Astrocyte (in vitro differentiated cells and primary cell): Measurements from ENCODE around the gene PIGN. TPM values are rescaled to one million over a fixed set of nuclear protein-coding genes. Genes with fewer than 3 reads are reported as not detected.
"Not testable (repeated sequence)": the region's sequence is repeated elsewhere in the genome, so short reads cannot be mapped to it uniquely, and the experiment has no call there.

Experiments
- DNase-seq: peaks from one replicate; pipeline ENCODE4 v3.0.0-alpha.2; 2010; ENCODE audit warnings: low read depth
- FAIRE-seq: peaks from 2 replicates; lab custom pipeline; 2011; peaks lifted over from hg19 to GRCh38; lab: Jason Lieb, UNC
- H2AFZ ChIP-seq: 2 replicates; pipeline ENCODE4 v1.6.0; 2012; ENCODE audit warnings: low read depth, low read length, inconsistent platforms
- H3K27ac ChIP-seq: 2 replicates; pipeline ENCODE4 v1.5.1; 2011; ENCODE audit warnings: low read depth, low read length, inconsistent platforms
- H3K27me3 ChIP-seq: 2 replicates; pipeline ENCODE4 v1.6.0; 2011; ENCODE audit warnings: low read length, inconsistent platforms; ENCODE audit not compliant: insufficient read depth
- H3K36me3 ChIP-seq: 2 replicates; pipeline ENCODE4 v1.5.1; 2011; ENCODE audit warnings: low read length, inconsistent platforms; ENCODE audit not compliant: insufficient read depth
- H3K4me1 ChIP-seq: 2 replicates; pipeline ENCODE4 v1.5.1; 2011; ENCODE audit warnings: low read length, inconsistent platforms; ENCODE audit not compliant: insufficient read depth
- H3K4me2 ChIP-seq: 2 replicates; pipeline ENCODE4 v1.6.0; 2012; ENCODE audit warnings: low read length, inconsistent platforms
- H3K4me3 ChIP-seq: 2 replicates; pipeline ENCODE4 v1.5.1; 2011; ENCODE audit warnings: low read depth, mild to moderate bottlenecking, low read length, inconsistent platforms; ENCODE audit not compliant: insufficient read depth
- H3K79me2 ChIP-seq: 2 replicates; pipeline ENCODE4 v1.6.0; 2012; ENCODE audit warnings: mild to moderate bottlenecking, low read length, inconsistent platforms; ENCODE audit not compliant: insufficient read depth
- H3K9ac ChIP-seq: 2 replicates; pipeline ENCODE4 v1.6.0; 2012; ENCODE audit warnings: mild to moderate bottlenecking, low read length, inconsistent platforms
- H3K9me3 ChIP-seq: 2 replicates; pipeline ENCODE4 v1.5.1; 2012; ENCODE audit warnings: low read depth, mild to moderate bottlenecking, low read length, inconsistent platforms; ENCODE audit not compliant: insufficient read depth
- H4K20me1 ChIP-seq: 2 replicates; pipeline ENCODE4 v1.6.0; 2012; ENCODE audit warnings: low read length, inconsistent platforms; ENCODE audit not compliant: insufficient read depth
- H3K27ac Mint-ChIP-seq: one replicate; pipeline ENCODE4 v1.8.0; 2021; ENCODE audit warnings: mild to moderate bottlenecking, mixed read lengths; ENCODE audit not compliant: unreplicated experiment
- H3K27me3 Mint-ChIP-seq: one replicate; pipeline ENCODE4 v1.8.0; 2021; ENCODE audit warnings: low read depth, mixed read lengths; ENCODE audit not compliant: unreplicated experiment
- H3K36me3 Mint-ChIP-seq: one replicate; pipeline ENCODE4 v1.8.0; 2021; ENCODE audit warnings: low read depth, mixed read lengths; ENCODE audit not compliant: unreplicated experiment
- H3K4me1 Mint-ChIP-seq: one replicate; pipeline ENCODE4 v1.8.0; 2021; ENCODE audit warnings: low read depth, mixed read lengths; ENCODE audit not compliant: unreplicated experiment
- H3K4me3 Mint-ChIP-seq: one replicate; pipeline ENCODE4 v1.8.0; 2021; ENCODE audit warnings: mild to moderate bottlenecking, moderate library complexity, mixed read lengths; ENCODE audit not compliant: unreplicated experiment
- H3K9me3 Mint-ChIP-seq: one replicate; pipeline ENCODE4 v1.8.0; 2021; ENCODE audit warnings: mild to moderate bottlenecking, mixed read lengths; ENCODE audit not compliant: unreplicated experiment
- CTCF ChIP-seq: IDR thresholded peaks from 2 replicates; pipeline ENCODE4 v1.5.1; 2011; ENCODE audit warnings: low read depth, mild to moderate bottlenecking, inconsistent platforms, low read length, moderate library complexity; ENCODE audit not compliant: insufficient read depth
- EZH2 ChIP-seq: IDR thresholded peaks from 2 replicates; pipeline ENCODE4 v1.6.1; 2012; ENCODE audit warnings: mild to moderate bottlenecking, low read length, inconsistent platforms; ENCODE audit not compliant: insufficient read depth
- total RNA-seq: library from RNA; stranded (reverse); gene quantifications from 2 replicates; pipeline ENCODE4 v1.2.1, GENCODE V29; 2021

PIGN gene
- total RNA-seq, 1 donor from 2014 or later: 20.0 TPM

GRCh38 chr18:62170857-62171256 lies 16.0 kb downstream of the PIGN start:
- TF ChIP-seq CTCF: no peak
- no peak for TF ChIP-seq EZH2
- H3K9ac ChIP-seq: no peak overlapping the region
- Mint-ChIP-seq H3K36me3 (no peaks in the 10 kb centered on the region), H3K27ac (no peak overlapping the region), H3K4me1 (peaks cover 10% of the 10 kb centered on the region), H3K9me3 (peaks cover 1% of the 10 kb centered on the region), H3K27me3 (no peaks in the 10 kb centered on the region), H3K4me3 (no peak overlapping the region)
- H3K36me3 ChIP-seq: no peaks in the 10 kb centered on the region
- H3K9me3 ChIP-seq: no peaks in the 10 kb centered on the region
- H3K27ac ChIP-seq: no peak overlapping the region
- no peak for DNase-seq
- no peak for FAIRE-seq
- no peaks in the 10 kb centered on the region for H3K27me3 ChIP-seq
- H3K79me2 ChIP-seq: no peaks in the 10 kb centered on the region
- H4K20me1 ChIP-seq: no peaks in the 10 kb centered on the region
- H2AFZ ChIP-seq: no peak overlapping the region
- no peak overlapping the region for H3K4me2 ChIP-seq
- no peaks in the 10 kb centered on the region for H3K4me1 ChIP-seq
- no peak overlapping the region for H3K4me3 ChIP-seq

DNA sequence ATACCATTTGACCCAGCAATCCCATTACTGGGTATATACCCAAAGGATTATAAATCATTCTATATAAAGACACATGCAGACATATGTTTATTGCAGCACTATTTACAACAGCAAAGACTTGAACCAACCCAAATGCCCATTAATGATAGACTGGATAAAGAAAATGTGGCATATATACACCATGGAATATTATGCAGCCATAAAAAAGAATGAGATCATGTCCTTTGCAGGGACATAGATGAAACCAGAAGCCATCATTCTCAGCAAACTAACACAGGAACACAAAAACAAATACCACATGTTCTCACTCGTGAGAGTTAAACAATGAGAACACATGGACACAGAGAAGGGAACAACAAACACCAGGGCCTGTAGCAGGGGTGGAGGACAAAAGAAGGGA lies 20.3 kb downstream of the PIGN start:
- not testable (repeated sequence) for FAIRE-seq, H3K27me3 Mint-ChIP-seq, H3K4me3 Mint-ChIP-seq, H3K27ac Mint-ChIP-seq, H3K4me1 ChIP-seq, H4K20me1 ChIP-seq, H3K9me3 Mint-ChIP-seq, H3K9me3 ChIP-seq, H3K27ac ChIP-seq, H2AFZ ChIP-seq, H3K4me2 ChIP-seq, H3K79me2 ChIP-seq, H3K9ac ChIP-seq, H3K36me3 ChIP-seq, H3K27me3 ChIP-seq, DNase-seq, H3K36me3 Mint-ChIP-seq, H3K4me3 ChIP-seq
- peaks cover 17% of the 10 kb centered on the region for H3K4me1 Mint-ChIP-seq

- TF ChIP-seq CTCF (no peak), EZH2 (no peak)
- Histone ChIP-seq H4K20me1 (no peaks in the 10 kb centered on the region), H3K36me3 (no peaks in the 10 kb centered on the region), H3K27ac (no peak overlapping the region), H3K4me1 (no peaks in the 10 kb centered on the region), H3K9ac (no peak overlapping the region), H3K9me3 (no peaks in the 10 kb centered on the region), H3K79me2 (no peaks in the 10 kb centered on the region), H3K4me2 (no peak overlapping the region), H3K4me3 (no peak overlapping the region), H2AFZ (no peak overlapping the region), H3K27me3 (no peaks in the 10 kb centered on the region)
- FAIRE-seq: no peak
- Mint-ChIP-seq H3K9me3 (peaks cover 2% of the 10 kb centered on the region), H3K27ac (no peak overlapping the region), H3K4me1 (peaks cover 8% of the 10 kb centered on the region), H3K27me3 (no peaks in the 10 kb centered on the region), H3K4me3 (no peak overlapping the region), H3K36me3 (peaks cover 2% of the 10 kb centered on the region)
- no peak for DNase-seq
Measured at GRCh38 chr18:62165583-62165982, 21.3 kb downstream of the PIGN start.
